Liver (tissue), 3 donors: ENCODE results near the gene SNX13.

Source experiments
- CTCF ChIP-seq: fragments of 150-350 bp; IDR thresholded peaks from 2 replicates; pipeline ENCODE4 v1.5.1; 2017; ENCODE audit warnings: improper control_type of control experiment, low read depth, low read length; ENCODE audit not compliant: missing input control
- EGR1 ChIP-seq, 2 donors: IDR thresholded peaks; 2 replicates each; pipeline ENCODE4 v1.6.1; 2016 to 2018; ENCODE audit warnings: antibody characterized with exemption in 2 of 2, low read depth in 2 of 2
- FOXA1 ChIP-seq: IDR thresholded peaks from 2 replicates; pipeline ENCODE4 v1.6.1; 2016; ENCODE audit warnings: antibody characterized with exemption
- HNF4A ChIP-seq, 2 donors: conservative IDR thresholded peaks; 2 replicates each; pipeline ENCODE4 v1.6.1; 2016; ENCODE audit warnings: antibody characterized with exemption in 2 of 2, mild to moderate bottlenecking in 2 of 2
- JUND ChIP-seq, 2 donors: IDR thresholded peaks; 2 replicates each; pipeline ENCODE4 v1.6.1; 2016; ENCODE audit warnings: antibody characterized with exemption in 2 of 2
- MAX ChIP-seq: IDR thresholded peaks from 2 replicates; pipeline ENCODE4 v1.6.1; 2016; ENCODE audit warnings: antibody characterized with exemption
- REST ChIP-seq: IDR thresholded peaks from 2 replicates; pipeline ENCODE4 v1.6.1; 2016; ENCODE audit warnings: antibody characterized with exemption, mild to moderate bottlenecking
- RXRA ChIP-seq, 2 donors: IDR thresholded peaks; 2 replicates each; pipeline ENCODE4 v1.6.1; 2017 to 2018; ENCODE audit warnings: antibody characterized with exemption in 2 of 2, mild to moderate bottlenecking in 1 of 2
- TAF1 ChIP-seq: conservative IDR thresholded peaks from 2 replicates; pipeline ENCODE4 v1.6.1; 2016; ENCODE audit warnings: antibody characterized with exemption, mild to moderate bottlenecking
- YY1 ChIP-seq: IDR thresholded peaks from 2 replicates; pipeline ENCODE4 v1.6.1; 2016; ENCODE audit warnings: antibody characterized with exemption, mild to moderate bottlenecking
- ZBTB33 ChIP-seq: IDR thresholded peaks from 2 replicates; pipeline ENCODE4 v1.6.1; 2016; ENCODE audit warnings: antibody characterized with exemption
- donor health status: healthy.
- donor health status: healthy.

- TF ChIP-seq CTCF: no peak
- no peak for TF ChIP-seq REST
- no peak for TF ChIP-seq TAF1
- TF ChIP-seq ZBTB33: no peak
- no peak for TF ChIP-seq HNF4A (conservative IDR thresholded peaks at IDR 0.05)
- no peak for TF ChIP-seq YY1
- no peak for TF ChIP-seq JUND (IDR thresholded peaks at IDR 0.05)
- no peak for TF ChIP-seq FOXA1
- TF ChIP-seq EGR1 (IDR thresholded peaks at IDR 0.05; ENCODE audit: low read depth in 2 of 2): no peak
- TF ChIP-seq MAX: no peak
- TF ChIP-seq RXRA (IDR thresholded peaks at IDR 0.05): no peak
Observed at GRCh38 chr7:17936321-17936720, 4.0 kb downstream of the SNX13 start.
